OCI-M2 (cell line): ENCODE data around the gene TIMM17A.

Experiments used
- DNase-seq: peaks from one replicate; lab custom pipeline; 2025; ENCODE audit not compliant: unreplicated experiment; lab: John Stamatoyannopoulos, UW

The TIMM17A gene

DNA sequence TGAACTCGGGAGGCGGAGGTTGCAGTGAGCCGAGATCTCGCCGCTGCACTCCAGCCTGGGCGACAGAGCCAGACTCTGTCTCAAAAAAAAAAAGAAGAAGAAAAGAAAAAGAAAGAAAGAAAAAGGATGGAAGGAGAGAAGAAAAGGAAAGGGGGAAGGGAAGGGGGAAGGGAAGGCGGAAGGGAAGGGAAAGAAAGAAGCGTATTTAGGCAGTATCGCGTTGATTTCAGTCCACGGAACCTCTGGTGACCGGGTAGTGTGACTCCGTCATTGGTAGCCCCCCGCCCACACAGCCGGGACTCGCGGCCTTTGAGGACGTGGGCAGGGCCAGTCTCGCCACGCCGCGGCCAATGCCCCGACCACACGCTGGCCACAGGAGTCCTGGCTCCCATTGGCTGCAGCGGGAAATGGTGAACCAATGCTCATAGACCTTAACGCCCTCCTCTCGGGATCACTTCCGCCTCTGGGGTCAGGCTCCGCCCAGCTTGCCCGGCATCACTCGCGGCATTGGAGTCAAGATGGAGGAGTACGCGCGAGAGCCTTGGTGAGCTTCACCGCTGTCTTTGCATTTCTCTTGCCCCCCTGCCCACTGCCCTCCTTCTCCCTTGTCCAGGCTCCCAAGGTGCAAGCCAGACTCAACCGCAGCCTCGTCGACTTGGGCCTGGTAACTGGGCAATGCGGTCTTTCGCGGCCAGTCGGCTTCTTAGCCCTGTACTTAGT, at the start of gene TIMM17A:
Gene TIMM17A (plus strand): TSS at position 495 of the 720 bp plus-strand sequence. CDS start 24 bp downstream, at position 519.
- peak; percentile 44 for DNase-seq

GRCh38 chr1:201906336-201906735, 49.0 kb upstream of the TIMM17A start:
- DNase-seq: no peak

DNA sequence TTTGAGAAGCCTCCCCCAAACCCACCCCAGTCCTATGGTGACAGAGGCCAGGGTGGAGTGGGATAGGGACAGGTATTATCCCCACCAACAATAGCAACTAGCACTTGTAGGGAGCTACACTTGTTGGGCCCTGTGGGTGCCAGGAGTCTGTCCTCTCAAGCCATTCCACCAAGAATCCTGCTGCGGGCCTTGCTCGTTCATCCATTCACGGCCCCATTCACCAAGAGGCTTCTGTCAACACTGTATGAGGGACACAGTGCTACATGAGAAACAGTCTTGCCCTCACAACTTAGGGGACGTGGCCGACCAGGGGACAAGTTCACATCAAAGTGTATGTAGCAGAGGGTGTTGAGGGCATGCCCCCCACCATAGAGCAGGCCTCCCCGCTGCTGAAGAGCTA, 47.7 kb upstream of the TIMM17A start:
- DNase-seq: no peak

DNA sequence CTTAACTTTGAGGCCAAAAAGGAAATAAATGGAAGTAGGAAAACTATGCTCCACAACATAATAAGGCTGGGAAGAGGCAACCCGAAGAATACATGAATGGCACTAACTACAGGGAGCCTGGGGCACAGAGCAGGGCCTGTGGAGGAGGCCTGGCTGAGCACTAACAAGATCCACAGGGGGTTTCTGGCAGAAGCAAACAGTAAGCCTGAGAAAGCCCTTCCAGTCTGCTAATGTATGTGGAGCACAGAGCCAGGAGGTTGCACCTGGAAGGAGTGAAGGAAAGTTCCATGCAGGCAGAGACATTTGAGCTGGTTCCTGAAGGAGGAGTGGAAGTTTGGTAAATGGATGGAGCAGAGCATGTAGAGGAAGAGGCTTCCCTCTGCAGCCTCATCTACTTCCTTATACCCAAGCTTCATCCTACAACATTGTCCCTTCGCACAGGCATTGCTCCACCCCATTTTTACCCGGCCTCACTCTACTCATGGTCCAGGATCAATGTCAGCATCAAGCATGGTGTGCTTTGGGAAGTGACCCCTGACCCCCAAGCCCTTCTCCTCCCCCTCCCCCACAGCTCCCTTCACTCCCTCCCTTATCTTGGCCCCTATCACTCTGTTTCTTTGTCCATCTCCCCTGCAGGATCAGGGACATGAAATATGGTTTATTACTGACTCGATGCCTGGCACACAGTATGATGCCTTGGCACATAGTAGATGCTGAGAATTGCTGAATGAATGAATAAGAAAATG, 43.3 kb upstream of the TIMM17A start:
- DNase-seq: no peak

DNA sequence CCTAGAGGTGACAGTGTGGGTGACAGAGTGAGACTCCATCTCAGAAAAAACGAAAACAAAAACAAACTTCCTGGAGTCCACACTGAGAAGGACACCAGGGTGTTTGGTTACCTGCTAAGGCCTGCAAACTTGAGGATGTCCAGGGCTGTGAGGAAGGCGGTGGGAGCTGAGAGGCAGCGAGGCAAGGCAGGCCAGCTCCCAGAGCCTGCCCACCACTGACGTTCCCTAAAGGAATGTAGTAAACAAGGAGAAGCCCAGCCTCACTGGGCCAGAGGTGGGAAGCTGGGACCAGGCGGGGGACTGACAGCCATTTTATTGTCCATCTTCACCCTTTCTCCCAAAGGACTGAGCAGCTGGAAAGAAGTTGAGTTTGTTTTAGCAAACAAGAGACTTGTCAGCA, 42.5 kb upstream of the TIMM17A start:
- no peak for DNase-seq

- no peak for DNase-seq
Measured at GRCh38 chr1:201914456-201915235, 40.7 kb upstream of the TIMM17A start.

- no peak for DNase-seq
Measured at GRCh38 chr1:201916649-201917249, 38.6 kb upstream of the TIMM17A start.

GRCh38 chr1:201917362-201918033, 37.8 kb upstream of the TIMM17A start:
- DNase-seq: no peak

GRCh38 chr1:201918343-201918742, 37.0 kb upstream of the TIMM17A start:
- no peak for DNase-seq

- DNase-seq: no peak
Measured at GRCh38 chr1:201921952-201922558, 33.2 kb upstream of the TIMM17A start.

- no peak for DNase-seq
Measured at GRCh38 chr1:201925301-201925567, 30.1 kb upstream of the TIMM17A start.

GRCh38 chr1:201925981-201926645, 29.2 kb upstream of the TIMM17A start:
- no peak for DNase-seq

DNA sequence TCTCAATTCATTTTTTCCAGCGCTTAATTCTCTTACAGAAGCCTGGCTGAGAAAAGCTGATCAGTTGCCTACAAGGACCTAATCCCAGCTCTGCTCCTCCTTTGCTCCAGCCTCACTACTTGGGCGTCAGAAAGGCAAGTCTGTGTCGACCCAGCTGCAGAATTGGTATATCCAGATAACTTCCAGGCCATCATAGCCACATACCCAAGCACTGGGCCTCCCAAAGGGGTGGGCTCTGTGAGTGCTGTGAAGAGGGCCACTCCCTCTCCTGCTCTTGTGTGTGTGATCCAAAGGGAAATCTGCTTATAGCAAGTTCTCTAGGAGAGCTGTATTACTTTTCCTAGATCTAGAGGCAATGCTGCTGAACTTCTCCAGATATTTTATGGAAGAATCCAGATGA, 27.0 kb upstream of the TIMM17A start:
- DNase-seq: no peak

- DNase-seq: no peak
Measured at GRCh38 chr1:201930137-201930536, 25.2 kb upstream of the TIMM17A start.

DNA sequence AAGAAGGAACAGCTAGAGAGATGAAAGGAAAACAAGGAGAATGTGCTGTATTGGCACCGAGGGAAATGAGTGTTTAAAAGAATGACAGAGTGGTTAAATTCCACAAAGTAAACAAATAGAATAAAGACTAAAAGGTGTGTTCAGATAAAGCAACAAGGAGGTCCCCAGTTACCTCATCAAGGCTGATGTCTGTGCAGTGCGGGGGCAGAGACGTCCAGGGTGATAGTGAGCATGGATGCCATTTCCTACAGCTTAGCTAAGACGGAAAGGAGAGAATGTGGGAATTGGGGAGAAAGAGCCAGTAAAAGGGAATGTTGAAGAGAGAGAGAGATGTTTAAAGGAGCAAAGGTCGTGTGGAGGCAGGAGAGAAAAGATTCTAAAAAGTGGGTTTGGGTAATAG, 24.5 kb upstream of the TIMM17A start:
- no peak for DNase-seq

DNA sequence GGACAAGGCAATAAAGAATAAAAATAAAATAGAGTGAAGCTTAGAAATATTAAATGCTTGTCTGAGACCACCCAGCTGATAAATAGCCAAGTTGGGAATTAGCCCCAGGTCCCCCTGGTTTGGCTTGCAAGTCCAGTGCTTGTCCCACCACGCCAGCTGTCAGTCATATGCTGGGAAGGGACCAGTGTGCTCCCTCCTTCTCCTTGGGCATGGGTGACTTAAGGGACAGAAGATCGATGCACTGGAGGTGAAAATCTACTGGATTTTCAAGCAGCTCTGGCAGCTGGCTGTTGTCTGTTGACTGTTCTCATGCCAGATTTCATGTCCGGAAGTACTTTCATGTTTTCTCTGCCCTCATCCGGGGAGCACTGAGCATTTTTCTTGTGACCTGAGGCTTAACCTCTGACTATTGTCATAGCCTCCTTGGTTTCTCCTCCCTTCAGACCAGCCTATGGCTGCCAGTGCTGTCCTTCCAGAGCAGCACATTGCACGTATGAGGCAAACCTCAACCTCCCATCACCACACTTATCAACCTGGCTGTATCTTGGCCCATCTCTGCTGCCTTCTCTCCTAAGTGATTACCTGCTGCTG, 21.4 kb upstream of the TIMM17A start:
- no peak for DNase-seq

- DNase-seq: no peak
Measured at GRCh38 chr1:201937624-201938213, 17.6 kb upstream of the TIMM17A start.

DNA sequence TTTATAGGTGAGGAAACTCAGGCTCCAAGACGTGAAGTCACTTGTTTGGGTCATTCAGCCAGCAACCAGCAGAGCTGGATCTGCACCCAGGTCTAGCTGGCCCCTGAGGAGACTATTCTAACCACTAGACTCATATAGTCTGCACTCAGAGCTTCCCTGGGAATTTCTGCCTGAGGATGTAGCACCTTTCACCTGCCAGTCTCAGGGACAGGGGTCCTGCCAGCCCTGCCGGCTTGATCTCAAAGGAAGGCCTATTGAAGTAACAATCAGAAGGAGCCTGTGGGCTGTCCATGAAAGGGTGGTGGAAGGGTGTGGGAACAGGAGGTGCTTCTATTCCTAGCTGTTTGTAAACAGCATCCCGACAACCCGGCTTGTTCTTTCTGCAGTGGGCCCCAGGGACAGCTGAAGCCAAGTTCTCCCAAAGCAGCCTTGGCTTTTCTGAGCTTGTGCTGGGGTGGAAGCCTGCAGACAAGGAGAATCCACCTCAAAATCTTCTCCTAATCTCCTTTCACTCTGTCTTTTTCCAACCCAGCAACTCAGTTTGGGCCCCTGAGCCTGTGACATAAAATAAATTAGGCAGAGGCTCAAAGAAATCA, 16.8 kb upstream of the TIMM17A start:
- DNase-seq: no peak

- DNase-seq: no peak
Measured at GRCh38 chr1:201939148-201939547, 16.2 kb upstream of the TIMM17A start.
